H9 (cell line): ENCODE measurements around the gene NEB. TPM values are rescaled to one million over a fixed set of nuclear protein-coding genes. Genes with fewer than 3 reads are reported as not detected.

Experiments
- DNase-seq: peaks from one replicate; pipeline ENCODE4 v3.0.0-alpha.2; 2017
- H2AFZ ChIP-seq: one replicate; pipeline ENCODE4 v1.6.1; 2013; ENCODE audit warnings: mild to moderate bottlenecking, low read length, control low read depth, moderate library complexity
- H2AK5ac ChIP-seq: 2 replicates; pipeline ENCODE4 v1.6.1; 2013; ENCODE audit warnings: low read length, control low read depth, mixed read lengths; ENCODE audit not compliant: insufficient read length
- H2BK120ac ChIP-seq: one replicate; pipeline ENCODE4 v1.6.1; 2013; ENCODE audit warnings: low read depth, mild to moderate bottlenecking, low read length, control low read depth, inconsistent platforms; ENCODE audit not compliant: poor library complexity, severe bottlenecking
- H2BK12ac ChIP-seq: 2 replicates; pipeline ENCODE4 v1.6.1; 2013; ENCODE audit warnings: low read length, control low read depth, mixed read lengths, low read depth; ENCODE audit not compliant: insufficient read length
- H2BK15ac ChIP-seq: 2 replicates; pipeline ENCODE4 v1.6.1; 2013; ENCODE audit warnings: low read depth, low read length, control low read depth
- H2BK20ac ChIP-seq: one replicate; pipeline ENCODE4 v1.6.1; 2013; ENCODE audit warnings: low read depth, mild to moderate bottlenecking, low read length, control low read depth, inconsistent platforms; ENCODE audit not compliant: poor library complexity, severe bottlenecking
- H2BK5ac ChIP-seq: 2 replicates; pipeline ENCODE4 v1.6.1; 2013; ENCODE audit warnings: low read length, control low read depth, mixed read lengths; ENCODE audit not compliant: insufficient read length
- H3K14ac ChIP-seq: 2 replicates; pipeline ENCODE4 v1.6.1; 2013; ENCODE audit warnings: low read length, control low read depth; ENCODE audit not compliant: insufficient read depth
- H3K18ac ChIP-seq: 2 replicates; pipeline ENCODE4 v1.6.1; 2013; ENCODE audit warnings: low read depth, mild to moderate bottlenecking, mixed read lengths, low read length, control low read depth; ENCODE audit not compliant: insufficient read length
- H3K23ac ChIP-seq: 2 replicates; pipeline ENCODE4 v1.6.1; 2013; ENCODE audit warnings: low read length, control low read depth, mixed read lengths, low read depth; ENCODE audit not compliant: insufficient read length
- H3K23me2 ChIP-seq: 2 replicates; pipeline ENCODE4 v1.6.1; 2013; ENCODE audit warnings: low read depth, mild to moderate bottlenecking, mixed read lengths, low read length, control low read depth; ENCODE audit not compliant: insufficient read length, poor library complexity, severe bottlenecking
- H3K27ac ChIP-seq: 2 replicates; pipeline ENCODE4 v1.5.1; 2013; ENCODE audit warnings: low read length, control low read depth, mixed read lengths, low read depth; ENCODE audit not compliant: insufficient read length
- H3K27me3 ChIP-seq: 2 replicates; pipeline ENCODE4 v1.6.1; 2013; ENCODE audit warnings: low read length, control low read depth, inconsistent platforms; ENCODE audit not compliant: insufficient read depth
- H3K4ac ChIP-seq: 2 replicates; pipeline ENCODE4 v1.6.1; 2013; ENCODE audit warnings: low read depth, mild to moderate bottlenecking, control low read depth, inconsistent platforms, low read length, moderate library complexity
- H3K4me1 ChIP-seq: 2 replicates; pipeline ENCODE4 v1.6.1; 2013; ENCODE audit warnings: low read length, control low read depth, inconsistent platforms; ENCODE audit not compliant: insufficient read depth
- H3K4me2 ChIP-seq: 2 replicates; pipeline ENCODE4 v1.6.1; 2013; ENCODE audit warnings: low read length, control low read depth, mixed read lengths; ENCODE audit not compliant: insufficient read length, insufficient read depth
- H3K56ac ChIP-seq: 2 replicates; pipeline ENCODE4 v1.6.1; 2013; ENCODE audit warnings: low read depth, mild to moderate bottlenecking, mixed read lengths, low read length, control low read depth; ENCODE audit not compliant: insufficient read length
- H3K79me1 ChIP-seq: 2 replicates; pipeline ENCODE4 v1.6.1; 2013; ENCODE audit warnings: low read depth, mild to moderate bottlenecking, moderate library complexity, low read length, control low read depth, inconsistent platforms; ENCODE audit not compliant: insufficient read depth, poor library complexity, severe bottlenecking
- H3K79me2 ChIP-seq: 2 replicates; pipeline ENCODE4 v1.6.1; 2013; ENCODE audit warnings: low read length, control low read depth, inconsistent platforms; ENCODE audit not compliant: insufficient read depth
- H3K9ac ChIP-seq: 2 replicates; pipeline ENCODE4 v1.6.1; 2013; ENCODE audit warnings: low read length, control low read depth, mixed read lengths; ENCODE audit not compliant: insufficient read length; ENCODE audit errors: extremely low read depth
- H3K9me3 ChIP-seq: one replicate; pipeline ENCODE4 v1.6.1; 2013; ENCODE audit warnings: low read depth, low read length, inconsistent platforms; ENCODE audit not compliant: control insufficient read depth
- H3T11ph ChIP-seq: one replicate; pipeline ENCODE4 v1.6.1; 2013; ENCODE audit warnings: mild to moderate bottlenecking, low read length, control low read depth, inconsistent platforms
- H4K20me1 ChIP-seq: one replicate; pipeline ENCODE4 v1.6.1; 2013; ENCODE audit not compliant: control insufficient read depth, insufficient read length, insufficient read depth
- H4K5ac ChIP-seq: 2 replicates; pipeline ENCODE4 v1.6.1; 2013; ENCODE audit warnings: low read depth, mild to moderate bottlenecking, mixed read lengths, low read length, control low read depth; ENCODE audit not compliant: insufficient read length
- H4K8ac ChIP-seq: replicated peaks from 2 replicates; pipeline ENCODE4 v1.6.1; 2013; ENCODE audit warnings: low read length, control low read depth, mixed read lengths, low read depth; ENCODE audit not compliant: insufficient read length
- H4K91ac ChIP-seq: 2 replicates; pipeline ENCODE4 v1.6.1; 2013; ENCODE audit warnings: low read depth, mild to moderate bottlenecking, moderate library complexity, mixed read lengths, low read length, control low read depth; ENCODE audit not compliant: insufficient read length
- H3K27ac Mint-ChIP-seq, 3 experiments: 2 replicates in 2 of 3; 3 replicates in 1 of 3; pipeline ENCODE4 v1.8.0; 2020 to 2021; ENCODE audit warnings: mixed read lengths in 3 of 3, mild to moderate bottlenecking in 1 of 3, moderate library complexity in 1 of 3
- H3K27me3 Mint-ChIP-seq: 2 replicates; pipeline ENCODE4 v1.8.0; 2021; ENCODE audit warnings: low read depth, mild to moderate bottlenecking, moderate library complexity, mixed read lengths
- H3K36me3 Mint-ChIP-seq, 3 experiments: 2 replicates in 2 of 3; 3 replicates in 1 of 3; pipeline ENCODE4 v1.8.0; 2020 to 2021; ENCODE audit warnings: low read depth in 3 of 3, mixed read lengths in 3 of 3; ENCODE audit not compliant: insufficient read depth in 1 of 3
- H3K4me1 Mint-ChIP-seq, 2 experiments: 2 replicates each; pipeline ENCODE4 v1.8.0; 2020; ENCODE audit warnings: mixed read lengths in 2 of 2
- H3K4me3 Mint-ChIP-seq, 2 experiments: 2 replicates in 1 of 2; 3 replicates in 1 of 2; pipeline ENCODE4 v1.8.0; 2020 to 2021; ENCODE audit warnings: mild to moderate bottlenecking in 2 of 2, mixed read lengths in 2 of 2, moderate library complexity in 1 of 2
- H3K9me3 Mint-ChIP-seq, 2 experiments: 2 replicates in 1 of 2; 3 replicates in 1 of 2; pipeline ENCODE4 v1.8.0; 2020; ENCODE audit warnings: mild to moderate bottlenecking in 2 of 2, mixed read lengths in 2 of 2, moderate library complexity in 1 of 2
- CTCF ChIP-seq: fragments of 200-600 bp; sonication (generic); conservative IDR thresholded peaks from 3 replicates; pipeline ENCODE4 v1.8.0; 2021; ENCODE audit warnings: antibody characterized with exemption, mild to moderate bottlenecking
- WGBS: extraction: QIAGEN DNeasy Blood & Tissue Kit; methylation state at CpG from one replicate; pipeline ENCODE4 v1.1.7; 2013; ENCODE audit warnings: missing lambda C conversion rate, low lambda C conversion rate, mixed read lengths; ENCODE audit not compliant: insufficient read length; ENCODE audit errors: extremely low coverage; 5-methylcytosine and 5-hydroxymethylcytosine counted together
- total RNA-seq: library from RNA; stranded (reverse); gene quantifications from 2 replicates; pipeline ENCODE4 v1.2.1, GENCODE V29; 2021

NEB gene
- total RNA-seq, 1 experiment from 2014 or later = 0.98 TPM

- Histone ChIP-seq H3K18ac (no peak overlapping the region), H3K27me3 (no peaks in the 10 kb centered on the region), H3K4ac (no peak overlapping the region), H4K20me1 (no peaks in the 10 kb centered on the region), H3K4me1 (peaks cover 2% of the 10 kb centered on the region; the same call in 1 of the 2 replicates), H3T11ph (no peak overlapping the region), H2BK12ac (no peak overlapping the region), H4K8ac (no peak overlapping the region), H3K23ac (no peak overlapping the region), H2BK5ac (no peak overlapping the region), H3K27ac (peak overlapping the region; percentile 70), H2AK5ac (no peak overlapping the region), H3K79me2 (no peaks in the 10 kb centered on the region), H3K14ac (no peak overlapping the region), H2BK120ac (no peak overlapping the region), H2BK20ac (no peak overlapping the region), H4K91ac (no peak overlapping the region), H2BK15ac (no peak overlapping the region), H3K9ac (no peak overlapping the region), H3K79me1 (no peaks in the 10 kb centered on the region), H2AFZ (no peak overlapping the region), H3K56ac (no peak overlapping the region), H3K4me2 (no peak overlapping the region), H4K5ac (no peak overlapping the region), H3K9me3 (no peaks in the 10 kb centered on the region), H3K23me2 (no peaks in the 10 kb centered on the region)
- no peak for DNase-seq
- TF ChIP-seq CTCF = no peak
- Mint-ChIP-seq H3K27ac (peak overlapping the region; percentile 0 to 95 (median 51); a peak in 5 of 7 replicates), H3K36me3 (peaks cover 0 to 2% (median 0%) of the 10 kb centered on the region in 3 experiments; a peak in 2 of 7 replicates), H3K4me3 (no peak overlapping the region), H3K27me3 (no peaks in the 10 kb centered on the region), H3K4me1 (peaks cover 22 to 32% of the 10 kb centered on the region in 2 experiments), H3K9me3 (no peaks in the 10 kb centered on the region)
- WGBS = no CpG with 5 or more reads among the region's 1 CpG
These were observed 236.1 kb downstream of the NEB start for GRCh38 chr2:151498178-151498577.
